Stimulated activated CD8-positive, alpha-beta memory T cell treated with anti-CD3 and anti-CD28 coated beads, Interleukin-2, amount 100 ng/mL, for 48 hours (primary cell): ENCODE results near the gene PLA2G6.
A peak's percentile ranks its signal among the peaks of the same experiment; 100 is the strongest.
"Not testable (repeated sequence)": the region's sequence is repeated elsewhere in the genome, so short reads cannot be mapped to it uniquely, and the experiment has no call there.

Experiments used
- DNase-seq, 2 donors: peaks; one replicate each; pipeline ENCODE4 v3.0.0-alpha.2; 2020; ENCODE audit warnings: low read depth in 2 of 2

Gene PLA2G6

GRCh38 chr22:38133331-38133730 is 48.3 kb downstream of the PLA2G6 start:
- DNase-seq: no peak

GRCh38 chr22:38132794-38133193 is 48.8 kb downstream of the PLA2G6 start:
- no peak for DNase-seq

DNA sequence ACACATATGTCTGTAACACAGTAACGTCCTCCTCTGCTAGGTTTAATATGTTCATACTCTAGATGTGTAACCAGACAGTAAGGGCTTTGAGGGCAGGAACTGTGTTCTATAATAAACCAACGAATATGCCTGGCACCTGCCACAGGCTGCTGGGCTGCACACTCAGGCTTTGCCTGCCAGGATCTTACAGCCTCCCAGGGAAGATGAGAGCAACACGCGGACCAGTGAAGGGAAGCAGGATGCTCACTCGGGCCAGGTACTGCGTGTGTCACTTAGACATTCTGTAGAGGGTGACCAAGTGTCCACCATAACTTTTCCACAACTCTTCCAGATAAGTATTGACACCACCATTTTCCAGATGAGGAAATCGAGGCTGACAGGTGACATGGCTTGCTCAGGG is 49.5 kb downstream of the PLA2G6 start:
- no peak for DNase-seq

DNA sequence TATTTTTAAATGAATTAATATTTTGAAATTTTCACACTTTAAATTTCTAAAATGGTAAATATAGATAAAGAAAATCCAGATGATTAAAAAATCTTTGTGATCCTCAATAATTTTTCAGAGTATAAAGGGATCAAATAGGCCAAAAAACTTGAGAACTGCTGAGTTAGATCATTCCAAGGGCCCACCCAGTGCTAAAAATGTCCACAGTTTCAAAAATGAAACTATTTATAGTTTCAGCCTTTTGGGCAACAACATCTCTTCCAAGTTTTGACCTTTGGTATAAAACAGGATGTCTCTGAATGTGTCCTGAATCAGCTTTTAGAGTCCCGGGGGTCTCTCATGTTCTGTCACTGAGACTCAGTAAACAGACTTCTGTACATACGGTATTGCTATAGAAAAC is 50.2 kb downstream of the PLA2G6 start:
- no peak for DNase-seq

DNA sequence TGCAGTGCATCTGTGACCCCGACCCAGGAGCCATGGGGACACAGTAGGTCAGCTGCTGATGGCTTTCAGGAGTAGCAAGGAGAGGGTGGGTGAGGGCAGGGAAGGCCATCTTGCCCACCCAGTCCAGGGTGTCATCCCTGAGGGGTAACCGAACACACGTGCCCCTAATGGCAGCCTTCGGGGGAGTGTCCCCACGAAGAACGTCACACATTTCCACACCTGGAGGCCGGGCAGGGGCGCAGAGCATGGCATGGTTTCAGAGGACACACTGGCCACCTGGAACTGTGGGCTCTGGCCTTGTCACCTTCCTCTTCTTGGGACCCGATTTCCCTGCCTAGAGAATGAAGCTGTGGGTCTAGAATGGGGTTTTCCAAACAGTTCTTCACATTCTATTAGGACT is 51.8 kb downstream of the PLA2G6 start:
- DNase-seq: no peak

GRCh38 chr22:38129021-38129420 is 52.6 kb downstream of the PLA2G6 start:
- DNase-seq: no peak

GRCh38 chr22:38127869-38128268 is 53.8 kb downstream of the PLA2G6 start:
- DNase-seq: no peak

DNA sequence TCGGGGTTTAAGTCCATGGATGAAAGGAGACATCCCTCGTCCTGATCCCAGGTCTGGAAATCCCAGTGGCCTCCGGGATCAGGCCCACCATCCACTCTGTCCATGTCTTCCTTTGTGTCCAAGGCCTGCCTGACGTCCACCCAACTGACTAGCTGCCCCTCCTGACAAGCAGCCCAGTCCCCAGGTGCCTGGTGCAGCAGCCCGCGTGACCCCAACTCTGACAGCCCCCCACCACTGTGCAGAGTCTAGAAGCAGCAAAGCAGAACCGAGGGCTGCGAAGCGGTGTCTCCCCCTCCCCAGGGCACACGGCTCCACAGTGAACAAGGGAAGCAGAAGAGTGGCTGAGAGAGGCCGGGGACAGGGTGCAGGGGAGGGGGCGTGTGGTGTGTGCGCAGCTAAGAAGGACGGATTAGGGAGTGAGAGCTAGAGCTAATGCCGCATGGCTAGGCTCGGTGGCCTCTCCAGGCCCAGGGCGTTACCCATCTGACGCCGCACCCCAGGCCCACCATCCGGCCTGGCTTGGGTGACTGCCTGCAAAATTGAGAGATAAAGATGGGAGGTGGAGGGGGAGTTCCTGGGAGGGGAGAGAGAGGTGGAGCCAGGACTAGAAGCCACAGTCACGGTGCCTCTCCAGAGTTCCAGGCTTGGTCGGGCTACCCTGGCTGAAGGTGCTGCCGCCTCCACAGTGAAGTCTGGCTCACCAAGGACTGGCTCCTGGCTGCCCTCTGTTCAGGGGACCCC is 54.5 kb downstream of the PLA2G6 start:
- no peak for DNase-seq

GRCh38 chr22:38125751-38126201 is 55.9 kb downstream of the PLA2G6 start:
- DNase-seq: no peak

DNA sequence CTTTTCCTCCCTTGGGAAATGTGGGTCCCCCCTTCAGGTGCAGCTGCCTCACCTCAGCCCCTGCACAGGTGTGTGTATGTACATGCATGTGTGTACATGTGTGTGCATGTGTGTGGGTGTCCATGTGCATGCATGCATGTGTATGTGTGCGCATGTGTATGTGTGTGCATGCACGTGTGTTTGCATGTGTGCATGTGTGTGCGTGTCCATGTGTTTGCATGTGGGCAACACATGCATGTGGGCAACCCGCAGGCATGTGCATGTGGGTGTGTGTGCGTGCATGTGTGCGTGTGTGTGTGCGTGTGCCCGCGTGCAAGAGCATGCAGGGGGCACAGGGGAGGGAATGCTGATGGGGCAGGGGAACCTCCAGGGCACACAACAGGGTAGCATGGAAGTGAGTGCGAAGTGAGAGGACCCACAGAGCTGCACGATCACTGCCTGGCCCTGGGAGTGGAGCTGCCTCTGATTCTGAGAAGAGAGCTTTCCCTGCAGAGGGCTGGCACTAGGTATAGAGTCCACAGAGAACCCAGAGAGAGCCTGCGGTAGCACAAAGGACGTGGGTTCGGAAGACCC is 56.5 kb downstream of the PLA2G6 start:
- DNase-seq: no peak

GRCh38 chr22:38124236-38124974 is 57.2 kb downstream of the PLA2G6 start:
- DNase-seq: no peak

- DNase-seq: no peak
Observed at GRCh38 chr22:38122616-38123015, 59.0 kb downstream of the PLA2G6 start.

- DNase-seq: no peak
Observed at GRCh38 chr22:38120359-38121110, 61.1 kb downstream of the PLA2G6 start.

- not testable (repeated sequence) for DNase-seq
Observed at GRCh38 chr22:38118747-38119146, 62.9 kb downstream of the PLA2G6 start.

DNA sequence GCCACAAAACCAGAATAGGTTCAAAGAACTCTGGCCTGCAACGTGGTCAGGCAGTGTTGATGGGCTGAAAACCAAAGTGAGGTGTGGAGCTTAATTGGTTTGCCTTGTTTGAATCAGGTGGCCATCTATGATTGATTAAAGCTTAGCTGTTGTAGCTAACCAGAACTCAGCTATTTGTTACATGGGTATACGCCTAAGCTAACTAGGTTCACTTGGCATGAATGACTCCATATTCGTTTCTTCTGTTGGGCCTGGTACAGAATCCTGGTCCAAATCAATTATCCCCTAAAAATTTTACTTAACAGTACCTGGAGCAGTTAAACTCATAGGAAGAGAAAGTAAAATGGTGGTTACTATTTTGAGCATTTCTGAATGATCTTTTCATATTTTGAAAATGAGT is 63.4 kb downstream of the PLA2G6 start:
- DNase-seq: no peak

GRCh38 chr22:38117556-38117955 is 64.1 kb downstream of the PLA2G6 start:
- not testable (repeated sequence) for DNase-seq

DNA sequence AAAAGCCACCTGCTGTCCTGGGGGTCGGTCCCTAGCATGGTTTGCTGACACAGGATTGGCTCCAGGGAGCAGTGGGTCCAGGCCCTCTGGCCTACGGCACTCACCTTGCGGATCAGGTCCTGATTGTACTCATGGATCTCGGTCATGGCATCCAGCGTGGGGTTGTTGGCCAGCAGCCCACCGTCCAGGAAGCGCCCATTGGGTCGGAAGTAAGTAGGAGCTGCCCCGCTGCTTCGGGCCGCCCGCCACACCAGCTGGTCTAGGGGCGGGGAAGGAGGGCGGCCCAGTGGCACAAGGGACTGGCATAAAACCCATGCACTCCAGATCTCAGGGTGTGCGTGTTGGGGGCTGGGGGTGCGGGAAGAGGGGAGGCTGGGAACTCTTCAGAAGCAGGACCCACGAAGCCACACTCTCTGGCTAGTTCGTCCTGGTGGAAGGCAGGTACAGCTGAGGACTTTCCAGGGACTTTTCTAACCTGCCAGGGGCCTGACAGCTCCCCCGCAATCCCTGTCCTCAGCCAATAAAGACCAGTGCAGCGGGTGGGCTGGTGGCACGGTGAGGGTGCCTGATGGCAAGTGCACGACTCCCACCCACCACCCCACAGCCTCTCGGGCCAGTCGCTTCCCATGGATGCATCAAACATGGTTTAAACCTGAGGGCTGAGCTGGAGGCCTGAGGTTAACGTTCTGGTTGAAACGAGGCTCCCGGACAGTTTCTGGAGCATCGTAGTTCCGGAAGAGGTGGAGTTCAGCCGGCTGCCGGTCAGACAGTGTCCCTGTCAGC is 66.0 kb downstream of the PLA2G6 start:
- DNase-seq: no peak

DNA sequence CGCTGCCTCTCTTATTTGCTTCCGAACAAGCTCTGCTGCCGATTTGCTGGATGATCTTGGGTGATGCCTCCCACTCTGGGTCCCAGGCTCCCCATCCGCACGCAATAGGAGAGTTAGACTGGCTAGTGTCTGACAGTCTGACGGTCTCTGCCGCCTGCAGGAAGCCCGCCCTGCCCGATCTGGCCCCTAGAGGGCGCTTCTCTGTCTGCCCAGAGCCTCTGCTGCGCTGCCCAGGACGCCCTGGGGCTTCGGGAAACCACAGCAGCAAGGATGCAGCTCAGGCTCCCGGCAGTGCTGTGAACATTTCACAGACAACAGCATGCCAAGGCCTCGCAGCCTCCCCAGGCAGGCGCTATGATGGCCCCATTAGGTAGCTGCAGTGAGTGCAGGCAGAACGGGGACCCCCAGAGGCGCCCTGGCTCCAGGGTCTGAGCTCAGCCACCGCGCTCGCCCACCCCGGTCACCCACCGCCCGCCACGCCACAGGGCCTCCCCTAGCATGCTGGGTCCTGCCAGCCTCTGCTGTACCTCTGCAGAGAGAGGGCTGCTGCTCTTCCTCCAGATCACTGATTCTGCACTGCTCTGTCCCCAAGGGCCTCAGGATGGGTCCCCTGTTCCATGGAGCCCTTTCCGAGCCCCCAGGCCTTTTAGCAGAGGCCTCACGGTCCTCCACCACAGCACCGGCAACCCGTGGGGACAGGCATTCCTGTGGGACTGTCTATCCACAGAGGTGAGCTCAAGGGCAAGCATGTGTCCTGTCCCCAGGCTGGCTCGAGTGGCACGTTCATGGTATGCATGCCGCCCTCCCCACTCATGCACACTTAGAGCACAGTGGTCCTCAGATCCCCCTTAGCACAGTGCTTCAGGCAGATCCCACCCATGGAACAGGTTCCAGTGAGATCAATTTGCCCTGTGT is 66.9 kb downstream of the PLA2G6 start:
- peak; percentile 73 to 75 for DNase-seq

GRCh38 chr22:38112381-38112780 is 69.2 kb downstream of the PLA2G6 start:
- no peak for DNase-seq

GRCh38 chr22:38111925-38112355 is 69.7 kb downstream of the PLA2G6 start:
- no peak for DNase-seq
